GM18867 (cell line): Measurements from ENCODE around the gene IFNA13.
"Not testable (repeated sequence)": the region's sequence is repeated elsewhere in the genome, so short reads cannot be mapped to it uniquely, and the experiment has no call there.

Experiments used
- ATAC-seq: cut with Tn5 transposase; IDR thresholded peaks from one replicate; pipeline ENCODE4 v1.9.1; 2021; ENCODE audit warnings: mild to moderate bottlenecking, moderate library complexity; ENCODE audit not compliant: unreplicated experiment

The IFNA13 gene

GRCh38 chr9:21367957-21368356, at the start of gene IFNA13:
Gene IFNA13, minus strand, starts transcription at chr9:21368057. Its CDS starts 47 bp downstream, at chr9:21368010.
- ATAC-seq, result no peak

GRCh38 chr9:21415493-21416267, 47.8 kb upstream of the IFNA13 start:
- ATAC-seq, result no peak

- ATAC-seq, result no peak
Observed at GRCh38 chr9:21414220-21414940, 46.5 kb upstream of the IFNA13 start.

- ATAC-seq, result peak; percentile 72
Observed at GRCh38 chr9:21413624-21414023, 45.8 kb upstream of the IFNA13 start.

GRCh38 chr9:21413151-21413550, 45.3 kb upstream of the IFNA13 start:
- ATAC-seq, result no peak

- ATAC-seq, result no peak
Observed at GRCh38 chr9:21412107-21412506, 44.2 kb upstream of the IFNA13 start.

GRCh38 chr9:21408817-21409216, 41.0 kb upstream of the IFNA13 start, which contains the start of gene IFNA8:
Gene IFNA8, plus strand, starts transcription at chr9:21409117. Its CDS starts 60 bp downstream, at chr9:21409177.
- no peak for ATAC-seq

GRCh38 chr9:21404146-21404545, 36.3 kb upstream of the IFNA13 start:
- no peak for ATAC-seq

GRCh38 chr9:21402386-21403251, 34.8 kb upstream of the IFNA13 start:
- ATAC-seq, result no peak

- no peak for ATAC-seq
Observed at GRCh38 chr9:21399956-21400355, 32.1 kb upstream of the IFNA13 start.

GRCh38 chr9:21398955-21399489, 31.2 kb upstream of the IFNA13 start:
- no peak for ATAC-seq

GRCh38 chr9:21395778-21396717, 28.2 kb upstream of the IFNA13 start:
- peak; percentile 65 for ATAC-seq

- ATAC-seq, result peak; percentile 97
Observed at GRCh38 chr9:21392270-21392669, 24.4 kb upstream of the IFNA13 start.

GRCh38 chr9:21385131-21385670, 17.3 kb upstream of the IFNA13 start, which contains the start of gene IFNA2:
Gene IFNA2, minus strand, starts transcription at chr9:21385398. Its CDS starts 69 bp downstream, at chr9:21385329.
- peak; percentile 30 for ATAC-seq

GRCh38 chr9:21383627-21384026, 15.8 kb upstream of the IFNA13 start:
- no peak for ATAC-seq

GRCh38 chr9:21381448-21382339, 13.8 kb upstream of the IFNA13 start:
- ATAC-seq, result peak; percentile 98

- not testable (repeated sequence) for ATAC-seq
Observed at GRCh38 chr9:21371467-21371866, 3.6 kb upstream of the IFNA13 start.

GRCh38 chr9:21367169-21367568, 688 bp downstream of the IFNA13 start:
- ATAC-seq, result peak; percentile 80
